ENCODE results near the gene ALKBH1.

DNA sequence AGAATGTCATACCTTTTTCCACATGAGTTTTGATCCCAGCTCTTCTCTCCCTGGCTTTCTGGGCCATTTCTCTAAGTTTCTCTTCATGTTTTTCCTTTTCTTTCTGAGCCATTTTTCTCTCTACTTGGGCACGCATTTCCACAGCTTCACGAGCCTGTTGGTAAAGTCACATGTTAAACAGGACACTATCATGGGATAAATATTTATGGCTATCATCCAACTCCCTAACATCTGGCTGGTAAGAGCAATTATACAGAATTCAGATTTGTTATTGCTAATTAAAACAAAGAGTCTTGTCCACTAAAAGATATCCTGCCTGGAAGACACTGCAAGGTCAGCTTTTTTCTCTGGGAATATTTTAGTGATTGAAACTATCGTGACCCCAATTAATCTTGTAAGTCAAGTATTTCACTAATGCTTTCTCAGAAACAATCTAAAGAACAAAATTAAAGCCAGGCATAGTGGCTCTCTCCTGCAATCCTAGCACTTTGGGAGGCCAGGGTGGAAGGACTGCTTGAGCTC, 23.2 kb upstream of the ALKBH1 start:
- TF ChIP-seq, protein P1, sequence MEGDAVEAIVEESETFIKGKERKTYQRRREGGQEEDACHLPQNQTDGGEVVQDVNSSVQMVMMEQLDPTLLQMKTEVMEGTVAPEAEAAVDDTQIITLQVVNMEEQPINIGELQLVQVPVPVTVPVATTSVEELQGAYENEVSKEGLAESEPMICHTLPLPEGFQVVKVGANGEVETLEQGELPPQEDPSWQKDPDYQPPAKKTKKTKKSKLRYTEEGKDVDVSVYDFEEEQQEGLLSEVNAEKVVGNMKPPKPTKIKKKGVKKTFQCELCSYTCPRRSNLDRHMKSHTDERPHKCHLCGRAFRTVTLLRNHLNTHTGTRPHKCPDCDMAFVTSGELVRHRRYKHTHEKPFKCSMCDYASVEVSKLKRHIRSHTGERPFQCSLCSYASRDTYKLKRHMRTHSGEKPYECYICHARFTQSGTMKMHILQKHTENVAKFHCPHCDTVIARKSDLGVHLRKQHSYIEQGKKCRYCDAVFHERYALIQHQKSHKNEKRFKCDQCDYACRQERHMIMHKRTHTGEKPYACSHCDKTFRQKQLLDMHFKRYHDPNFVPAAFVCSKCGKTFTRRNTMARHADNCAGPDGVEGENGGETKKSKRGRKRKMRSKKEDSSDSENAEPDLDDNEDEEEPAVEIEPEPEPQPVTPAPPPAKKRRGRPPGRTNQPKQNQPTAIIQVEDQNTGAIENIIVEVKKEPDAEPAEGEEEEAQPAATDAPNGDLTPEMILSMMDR (IDR thresholded peaks at IDR 0.05; ENCODE audit: low read depth, low read length) = no peak
- TF ChIP-seq MYC (IDR thresholded peaks at IDR 0.05; ENCODE audit: low read depth, low read length) = no peak

Data from NB4 (cell line).